Common myeloid progenitor, CD34-positive (primary cell): ENCODE data around the gene MAGI2.

Source experiments
- CTCF ChIA-PET: fragments of 350-600 bp; sonication (Branson Sonifier 250); formaldehyde crosslinking; loops from one replicate; lab custom pipeline; 2021; ENCODE audit warnings: antibody characterized with exemption; lab: Charles Lee
- POLR2A ChIA-PET: fragments of 350-600 bp; sonication (Branson Sonifier 250); formaldehyde crosslinking; loops from one replicate; lab custom pipeline; 2021; ENCODE audit warnings: antibody characterized with exemption; lab: Charles Lee
- DNase-seq, 3 donors: peaks; one replicate each; pipeline versions ENCODE4 v3.0.0 to v3.0.0-alpha.2; 2013
- H3K27ac ChIP-seq, 2 experiments: 1 replicate in 1 of 2; 2 replicates in 1 of 2; pipeline ENCODE4 v1.7.0; 2013; ENCODE audit warnings: inconsistent platforms in 2 of 2, low read length in 2 of 2, mild to moderate bottlenecking in 2 of 2, low read depth in 1 of 2, moderate library complexity in 1 of 2; ENCODE audit not compliant: severe bottlenecking in 2 of 2, insufficient read depth in 1 of 2, poor library complexity in 1 of 2
- H3K27me3 ChIP-seq, 5 experiments: replicated peaks in 2 of 5; 1 replicate in 3 of 5; 2 replicates in 2 of 5; pipeline versions ENCODE4 v1.6.1 to v1.7.0; 2013; ENCODE audit warnings: low read length in 4 of 5, mild to moderate bottlenecking in 2 of 5, moderate library complexity in 2 of 5, inconsistent platforms in 1 of 5; ENCODE audit not compliant: insufficient read depth in 5 of 5, control insufficient read depth in 4 of 5
- H3K36me3 ChIP-seq, 4 experiments: 1 replicate in 2 of 4; 2 replicates in 2 of 4; pipeline versions ENCODE4 v1.6.1 to v1.7.0; 2013; ENCODE audit warnings: low read length in 3 of 4, control low read depth in 1 of 4, mild to moderate bottlenecking in 1 of 4; ENCODE audit not compliant: control insufficient read depth in 4 of 4, insufficient read depth in 4 of 4
- H3K4me1 ChIP-seq, 4 experiments: 1 replicate in 3 of 4; 2 replicates in 1 of 4; pipeline versions ENCODE4 v1.6.1 to v1.7.1; 2013; ENCODE audit warnings: low read length in 3 of 4, mild to moderate bottlenecking in 3 of 4, control low read depth in 1 of 4, inconsistent platforms in 1 of 4, moderate library complexity in 1 of 4; ENCODE audit not compliant: control insufficient read depth in 4 of 4, insufficient read depth in 4 of 4; ENCODE audit errors: control extremely low read depth in 1 of 4
- H3K4me3 ChIP-seq, 7 experiments: 1 replicate in 4 of 7; 2 replicates in 3 of 7; pipeline versions ENCODE4 v1.5.1 to v1.7.0; 2013; ENCODE audit warnings: mild to moderate bottlenecking in 7 of 7, low read length in 6 of 7, moderate library complexity in 6 of 7, inconsistent platforms in 2 of 7, low read depth in 2 of 7, control low read depth in 1 of 7; ENCODE audit not compliant: insufficient read depth in 4 of 7, control insufficient read depth in 1 of 7; ENCODE audit errors: extremely low read depth in 1 of 7
- H3K9me3 ChIP-seq, 5 experiments: 1 replicate in 4 of 5; 2 replicates in 1 of 5; pipeline versions ENCODE4 v1.6.1 to v1.7.1; 2013; ENCODE audit warnings: low read length in 4 of 5, mild to moderate bottlenecking in 2 of 5, inconsistent platforms in 1 of 5, low read depth in 1 of 5, moderate library complexity in 1 of 5; ENCODE audit not compliant: control insufficient read depth in 4 of 5, insufficient read depth in 2 of 5; ENCODE audit errors: control extremely low read depth in 1 of 5
- WGBS: methylation state at CpG from one replicate; pipeline ENCODE4 v1.1.5; 2013; ENCODE audit not compliant: insufficient coverage; 5-methylcytosine and 5-hydroxymethylcytosine counted together

The MAGI2 gene

GRCh38 chr7:79165225-79165624 is 288.2 kb downstream of the MAGI2 start:
- POLR2A ChIA-PET, result no interaction called here
- Histone ChIP-seq H3K4me1 (no peaks in the 10 kb centered on the region), H3K9me3 (no peaks in the 10 kb centered on the region), H3K27ac (no peak overlapping the region), H3K4me3 (no peak overlapping the region), H3K36me3 (no peaks in the 10 kb centered on the region), H3K27me3 (no peaks in the 10 kb centered on the region)
- CTCF ChIA-PET, result no interaction called here
- no CpG with 5 or more reads among the region's 1 CpG for WGBS
- no peak for DNase-seq

GRCh38 chr7:79159040-79159664 is 294.3 kb downstream of the MAGI2 start:
- H3K27ac ChIP-seq, result no peak overlapping the region
- no peaks in the 10 kb centered on the region for H3K27me3 ChIP-seq
- peaks cover 0 to 3% (median 3%) of the 10 kb centered on the region in 5 experiments for H3K9me3 ChIP-seq
- POLR2A ChIA-PET, result no interaction called here
- no peak for DNase-seq
- no peaks in the 10 kb centered on the region for H3K4me1 ChIP-seq
- CTCF ChIA-PET, result no interaction called here
- H3K4me3 ChIP-seq, result no peak overlapping the region
- 100% methylated on average over 2 of the region's 5 CpGs for WGBS
- H3K36me3 ChIP-seq, result no peaks in the 10 kb centered on the region

- no CpG with 5 or more reads among the region's 2 CpGs for WGBS
- ChIA-PET CTCF (no interaction called here), POLR2A (no interaction called here)
- Histone ChIP-seq H3K9me3 (peaks cover 0 to 3% (median 3%) of the 10 kb centered on the region in 5 experiments), H3K27ac (no peak overlapping the region), H3K36me3 (no peaks in the 10 kb centered on the region), H3K4me1 (no peaks in the 10 kb centered on the region), H3K27me3 (no peaks in the 10 kb centered on the region), H3K4me3 (no peak overlapping the region)
- DNase-seq, result no peak
These were observed 296.2 kb downstream of the MAGI2 start for GRCh38 chr7:79157281-79157680.

DNA sequence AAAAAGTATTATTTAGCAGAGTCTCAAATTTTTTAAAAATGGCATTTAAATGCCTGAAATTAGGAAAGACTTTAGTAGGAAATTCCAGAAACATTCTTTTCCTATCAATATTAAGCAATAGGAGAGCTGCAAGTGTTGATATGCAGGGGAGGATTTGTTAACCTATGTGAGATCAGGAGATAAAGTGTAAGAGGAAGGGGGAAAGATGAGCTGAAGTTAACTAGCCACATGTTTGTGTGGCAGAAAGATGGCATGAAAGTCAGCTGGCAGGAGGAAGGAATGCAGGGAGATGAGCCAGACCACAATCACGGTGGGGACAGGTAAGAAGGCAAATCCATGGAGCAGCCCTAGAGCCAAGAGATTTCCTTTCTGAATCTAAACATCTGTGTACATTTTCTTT is 303.6 kb downstream of the MAGI2 start:
- H3K4me3 ChIP-seq, result no peak overlapping the region
- no peaks in the 10 kb centered on the region for H3K36me3 ChIP-seq
- H3K27me3 ChIP-seq, result no peaks in the 10 kb centered on the region
- peaks cover 0 to 2% (median 0%) of the 10 kb centered on the region in 5 experiments for H3K9me3 ChIP-seq
- no peak for DNase-seq
- POLR2A ChIA-PET, result no interaction called here
- no peaks in the 10 kb centered on the region for H3K4me1 ChIP-seq
- no peak overlapping the region for H3K27ac ChIP-seq
- 100% methylated on average over 1 of the region's 1 CpG for WGBS
- CTCF ChIA-PET, result no interaction called here

GRCh38 chr7:79142706-79143105 is 310.8 kb downstream of the MAGI2 start:
- Histone ChIP-seq H3K27ac (no peak overlapping the region), H3K36me3 (no peaks in the 10 kb centered on the region), H3K27me3 (no peaks in the 10 kb centered on the region), H3K4me1 (no peaks in the 10 kb centered on the region), H3K9me3 (peaks cover 0 to 2% (median 0%) of the 10 kb centered on the region in 5 experiments), H3K4me3 (no peak overlapping the region)
- WGBS, result 95% methylated on average over 2 of the region's 3 CpGs
- POLR2A ChIA-PET, result no interaction called here
- CTCF ChIA-PET, result no interaction called here
- DNase-seq, result no peak

DNA sequence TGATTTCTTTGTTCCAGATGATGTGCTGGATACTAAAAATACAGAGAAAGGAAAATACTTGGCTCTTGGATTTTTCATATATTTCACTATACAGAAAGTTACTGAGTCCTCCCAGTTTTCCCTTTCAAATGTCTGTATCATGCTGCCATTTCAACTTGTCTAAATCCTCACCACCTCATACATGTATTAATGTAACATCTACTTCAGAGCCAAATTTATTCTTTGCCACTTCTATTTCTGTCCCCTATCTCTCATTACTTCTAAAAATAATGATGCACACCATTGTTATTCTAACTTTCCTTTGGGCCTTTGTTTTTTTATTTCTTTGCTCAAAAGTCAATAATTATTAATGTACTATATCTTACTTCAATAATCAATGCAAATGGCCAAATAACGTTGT is 312.2 kb downstream of the MAGI2 start:
- H3K9me3 ChIP-seq, result no peaks in the 10 kb centered on the region
- no peaks in the 10 kb centered on the region for H3K27me3 ChIP-seq
- POLR2A ChIA-PET, result no interaction called here
- H3K36me3 ChIP-seq, result no peaks in the 10 kb centered on the region
- no peak for DNase-seq
- H3K27ac ChIP-seq, result no peak overlapping the region
- no peaks in the 10 kb centered on the region for H3K4me1 ChIP-seq
- H3K4me3 ChIP-seq, result no peak overlapping the region
- WGBS, result no CpG with 5 or more reads among the region's 1 CpG
- CTCF ChIA-PET, result no interaction called here

GRCh38 chr7:79137942-79138341 is 315.5 kb downstream of the MAGI2 start:
- WGBS, result 90% methylated on average over 2 of the region's 3 CpGs
- no peak overlapping the region for H3K27ac ChIP-seq

More at GRCh38 chr7:79137942-79138341, 315.5 kb downstream of the MAGI2 start:
- no peaks in the 10 kb centered on the region for H3K4me1 ChIP-seq
- H3K9me3 ChIP-seq, result peaks cover 0 to 2% (median 0%) of the 10 kb centered on the region in 5 experiments
- CTCF ChIA-PET, result no interaction called here
- no peak overlapping the region for H3K4me3 ChIP-seq
- DNase-seq, result no peak
- H3K27me3 ChIP-seq, result no peaks in the 10 kb centered on the region
- POLR2A ChIA-PET, result no interaction called here
- H3K36me3 ChIP-seq, result no peaks in the 10 kb centered on the region
